ENCODE measurements around the gene CACNG1.
"Not testable (repeated sequence)": the region's sequence is repeated elsewhere in the genome, so short reads cannot be mapped to it uniquely, and the experiment has no call there.

CACNG1 gene

GRCh38 chr17:67082107-67082506, 37.8 kb downstream of the CACNG1 start:
- DNase-seq = no peak

- DNase-seq = no peak
These were observed 41.1 kb downstream of the CACNG1 start for GRCh38 chr17:67085406-67085805.

- DNase-seq = no peak
These were observed 44.3 kb downstream of the CACNG1 start for GRCh38 chr17:67088639-67089038.

DNA sequence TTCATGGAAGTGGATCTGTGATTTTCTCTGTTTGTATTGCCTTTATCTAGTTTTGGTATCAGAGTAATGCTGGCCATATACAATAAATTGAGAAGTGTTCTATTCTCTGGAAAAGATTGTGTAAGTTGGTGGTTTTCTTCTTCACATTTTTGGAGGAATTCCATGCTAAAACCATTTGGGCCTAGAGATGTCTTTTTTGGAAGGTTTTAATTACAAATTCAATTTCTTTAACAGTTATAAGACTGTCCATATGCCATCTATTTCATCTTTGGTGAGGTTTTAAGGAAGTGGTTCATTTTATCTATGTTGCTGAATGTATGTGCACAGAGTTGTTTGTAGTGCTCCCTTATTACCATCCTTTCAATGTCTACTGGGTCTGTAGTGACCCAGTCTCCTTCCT, 46.0 kb downstream of the CACNG1 start:
- DNase-seq = no peak

DNA sequence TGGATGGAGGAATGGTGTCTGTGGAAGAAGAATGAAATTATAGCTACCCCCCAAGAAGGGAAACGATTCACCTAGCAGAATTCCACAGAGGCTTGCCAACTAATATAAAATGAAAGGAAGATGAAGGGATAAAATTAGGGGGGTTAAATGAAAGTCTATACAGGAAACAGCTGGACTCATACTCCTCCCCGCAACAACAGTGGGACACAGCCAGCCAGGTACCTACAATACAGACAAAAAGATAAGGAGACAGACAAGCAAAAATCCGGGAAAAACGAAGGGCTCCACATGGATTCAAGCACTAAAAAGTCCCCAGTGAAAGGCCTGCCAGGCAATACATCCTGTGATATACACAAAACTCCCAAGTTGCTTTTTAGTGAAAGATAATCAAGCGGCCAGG, 47.9 kb downstream of the CACNG1 start:
- DNase-seq = no peak

DNA sequence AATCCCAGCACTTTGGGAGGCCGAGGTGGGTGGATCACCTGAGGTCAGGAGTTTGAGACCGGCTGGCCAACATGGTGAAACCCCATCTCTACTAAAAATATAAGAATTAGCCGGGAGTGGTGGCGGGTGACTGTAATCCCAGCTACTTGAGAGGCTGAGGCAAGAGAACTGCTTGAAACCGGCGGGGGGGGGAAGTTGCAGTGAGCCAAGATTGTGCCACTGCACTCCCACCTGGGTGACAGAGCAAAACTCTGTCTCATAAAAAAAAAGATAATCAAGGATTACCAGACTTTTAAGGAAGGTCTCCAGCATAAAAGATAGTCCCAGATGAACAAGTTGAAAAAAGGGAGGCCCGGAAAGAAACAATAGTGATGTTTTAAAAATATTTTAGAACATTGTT, 48.4 kb downstream of the CACNG1 start:
- not testable (repeated sequence) for DNase-seq

DNA sequence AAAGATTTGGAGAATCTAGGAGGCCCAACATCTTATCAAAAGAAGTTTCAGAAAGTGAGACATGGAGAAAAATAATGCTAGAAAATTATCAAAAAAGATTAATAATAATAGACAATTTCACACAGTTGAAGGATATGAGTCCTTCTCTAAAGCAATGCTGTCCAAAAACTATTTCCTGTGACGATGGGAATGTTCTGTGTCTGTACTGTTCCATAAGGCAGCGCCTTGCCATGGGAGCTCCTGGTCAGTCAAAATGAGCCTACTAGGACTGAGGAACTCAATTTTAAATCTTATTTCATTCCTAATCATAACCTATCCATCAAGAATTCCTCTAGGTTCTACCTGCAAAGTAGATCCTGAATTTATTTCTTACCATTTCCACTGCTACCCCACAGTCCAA, 49.0 kb downstream of the CACNG1 start:
- no peak for DNase-seq

DNA sequence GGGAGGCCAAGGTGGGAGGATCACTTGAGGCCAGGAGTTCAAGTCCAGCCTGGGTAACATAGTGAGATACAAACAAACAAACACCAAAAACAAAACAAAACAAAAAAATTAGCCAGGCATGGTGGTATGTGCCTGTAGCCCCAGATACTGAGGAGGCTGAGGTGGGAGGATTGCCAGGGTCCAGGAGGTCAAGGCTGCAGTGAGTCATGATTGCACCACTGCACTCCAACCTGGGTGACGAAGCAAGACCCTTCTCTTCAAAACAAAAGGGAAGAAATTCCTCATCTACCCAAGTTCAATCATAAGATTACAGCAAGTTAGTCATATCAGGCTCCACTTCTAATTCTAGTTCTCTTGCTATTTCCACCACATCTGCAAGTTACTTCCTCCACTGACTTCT, 50.9 kb downstream of the CACNG1 start:
- DNase-seq = not testable (repeated sequence)

DNA sequence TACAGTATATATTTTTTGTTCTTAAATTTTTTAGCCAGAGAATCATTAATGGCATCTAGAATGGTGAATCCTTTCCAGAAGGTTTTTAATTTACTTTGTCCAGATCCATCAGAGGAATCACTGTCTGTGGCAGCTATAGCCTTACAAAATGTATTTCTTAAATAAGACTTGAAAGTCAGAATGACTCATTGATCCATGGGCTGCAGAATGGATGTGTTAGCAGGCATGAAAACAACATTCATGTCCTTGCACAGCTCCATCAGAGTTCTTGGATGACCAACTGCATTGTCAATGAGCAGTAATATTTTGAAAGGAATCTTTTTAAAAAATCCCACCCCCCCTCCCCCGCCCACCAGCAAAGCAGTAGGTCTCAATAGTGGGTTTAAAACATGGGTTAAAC, 51.4 kb downstream of the CACNG1 start:
- no peak for DNase-seq

DNA sequence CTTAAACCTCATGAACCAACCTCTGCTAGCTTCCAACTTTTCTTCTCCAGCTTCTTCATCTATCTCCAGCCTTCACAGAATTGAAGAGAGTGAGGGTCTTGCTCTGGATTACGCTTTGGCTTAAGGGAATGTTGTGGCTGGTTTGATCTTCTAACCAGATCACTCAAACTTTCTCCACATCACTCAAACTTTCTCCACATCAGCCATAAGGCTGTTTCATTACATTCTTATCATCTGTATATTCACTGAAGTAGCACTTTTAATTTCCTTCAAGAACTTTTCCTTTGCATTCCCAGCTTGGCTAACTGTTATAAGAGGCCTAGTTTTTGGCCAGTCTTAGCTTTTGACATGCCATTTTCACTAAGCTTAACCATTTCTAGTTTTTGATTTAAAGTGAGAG, 52.3 kb downstream of the CACNG1 start:
- no peak for DNase-seq

GRCh38 chr17:67098006-67098405, 53.7 kb downstream of the CACNG1 start:
- DNase-seq = no peak

DNA sequence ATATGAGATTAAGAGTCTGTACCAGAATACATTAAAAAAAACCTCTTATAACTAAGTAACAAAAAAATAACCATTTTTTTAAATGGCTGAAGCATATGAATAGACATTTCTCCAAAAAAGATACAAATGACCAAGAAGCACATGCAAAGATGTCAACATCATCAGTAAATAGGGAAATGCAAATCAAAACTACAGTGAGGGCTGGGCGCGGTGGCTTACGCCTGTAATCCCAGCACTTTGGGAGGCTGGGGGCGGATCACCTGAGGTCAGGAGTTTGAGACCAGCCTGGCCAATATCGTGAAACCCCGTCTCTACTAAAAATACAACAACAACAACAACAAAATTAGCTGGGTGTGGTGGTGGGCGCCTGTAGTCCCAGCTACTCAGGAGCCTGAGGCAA, 60.3 kb downstream of the CACNG1 start:
- DNase-seq = not testable (repeated sequence)

DNA sequence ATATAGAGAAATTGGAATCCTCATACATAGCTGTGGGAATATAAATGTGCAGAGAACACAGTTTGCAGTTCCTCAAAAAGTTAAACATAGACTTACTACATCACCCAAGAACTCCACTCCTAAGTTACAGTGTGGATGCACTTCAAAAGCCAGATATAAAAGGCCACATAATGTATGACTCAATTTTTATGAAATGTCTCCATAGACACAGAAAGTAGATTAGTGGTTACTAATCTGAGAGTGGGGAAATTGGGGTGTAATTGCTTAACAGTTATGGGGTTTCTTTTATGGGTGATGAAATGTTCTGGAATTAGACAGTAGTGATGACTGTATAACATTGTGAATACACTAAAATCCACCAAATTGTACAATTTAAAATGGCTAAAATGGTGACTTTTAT, 60.9 kb downstream of the CACNG1 start:
- no peak for DNase-seq

All from NCI-H774 (cell line).